ENCODE data around the gene C1orf185.

- TF ChIP-seq POLR2A (IDR thresholded peaks at IDR 0.05; ENCODE audit: low read depth, low read length) (no peak), POLR2AphosphoS5 (IDR thresholded peaks at IDR 0.05; ENCODE audit: low read depth, low read length) (no peak)
These were observed 86.2 kb downstream of the C1orf185 start for GRCh38 chr1:51188230-51188629.

All from GM12891 (cell line).